ENCODE results near the gene BGN. TPM values are rescaled to one million over a fixed set of nuclear protein-coding genes. Genes with fewer than 3 reads are reported as not detected.

Gene BGN
- total RNA-seq, 1 experiment from 2014 or later, result 1.2 TPM

DNA sequence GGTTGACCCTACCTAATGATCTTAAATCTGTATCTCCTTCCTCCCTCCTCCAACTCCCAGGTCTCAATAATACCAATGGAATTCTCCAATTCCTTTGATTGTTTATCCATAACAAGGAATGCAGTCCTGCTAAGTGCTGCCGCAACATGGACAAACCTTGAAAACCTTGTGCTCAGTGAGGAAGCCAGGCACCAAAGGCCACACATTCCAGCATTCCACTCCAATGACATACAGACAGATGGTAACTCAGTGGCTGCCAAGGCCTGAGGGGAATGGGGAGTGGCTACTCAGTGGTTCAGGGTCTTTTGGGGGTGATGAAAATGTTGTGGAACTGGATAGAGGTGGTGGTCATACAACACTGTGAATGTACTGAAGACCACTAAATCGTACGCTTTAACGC lies 34.8 kb upstream of the BGN start:
- Histone ChIP-seq H4K91ac (ENCODE audit: insufficient read length, low read depth, low read length) (no peak overlapping the region), H2BK120ac (ENCODE audit: low read depth, low read length, poor library complexity, severe bottlenecking) (no peak overlapping the region), H3K4me1 (ENCODE audit: insufficient read depth, low read length) (no peaks in the 10 kb centered on the region), H3K79me1 (ENCODE audit: insufficient read depth, low read depth, low read length, poor library complexity, severe bottlenecking) (no peaks in the 10 kb centered on the region), H3K4ac (ENCODE audit: low read depth, low read length) (no peak overlapping the region), H2BK12ac (ENCODE audit: insufficient read length, low read depth, low read length) (no peak overlapping the region), H2BK20ac (ENCODE audit: low read depth, low read length, poor library complexity, severe bottlenecking) (no peak overlapping the region), H3K18ac (ENCODE audit: insufficient read length, low read depth, low read length) (no peak overlapping the region), H3K56ac (ENCODE audit: insufficient read length, low read depth, low read length) (no peak overlapping the region), H3K14ac (ENCODE audit: insufficient read depth, low read length) (no peak overlapping the region), H3K23ac (ENCODE audit: insufficient read length, low read depth, low read length) (no peak overlapping the region), H3K9ac (ENCODE audit: extremely low read depth, insufficient read length, low read length) (no peak overlapping the region), H2BK15ac (ENCODE audit: low read depth, low read length) (no peak overlapping the region), H4K5ac (ENCODE audit: insufficient read length, low read depth, low read length) (no peak overlapping the region), H4K20me1 (ENCODE audit: control insufficient read depth, insufficient read depth, insufficient read length) (no peaks in the 10 kb centered on the region), H3K23me2 (ENCODE audit: insufficient read length, low read depth, low read length, poor library complexity, severe bottlenecking) (no peaks in the 10 kb centered on the region), H2BK5ac (ENCODE audit: insufficient read length, low read length) (no peak overlapping the region), H3T11ph (ENCODE audit: low read length) (no peak overlapping the region), H3K27ac (ENCODE audit: insufficient read length, low read depth, low read length) (no peak overlapping the region), H3K9me3 (ENCODE audit: control insufficient read depth, low read depth, low read length) (peaks cover 53% of the 10 kb centered on the region), H3K79me2 (ENCODE audit: insufficient read depth, low read length) (no peaks in the 10 kb centered on the region), H2AK5ac (ENCODE audit: insufficient read length, low read length) (no peak overlapping the region), H3K27me3 (ENCODE audit: insufficient read depth, low read length) (no peaks in the 10 kb centered on the region), H2AFZ (ENCODE audit: low read length) (no peak overlapping the region), H4K8ac (replicated peaks; ENCODE audit: insufficient read length, low read depth, low read length) (no peak overlapping the region), H3K4me2 (ENCODE audit: insufficient read depth, insufficient read length, low read length) (no peak overlapping the region)
- Mint-ChIP-seq H3K27ac (peak overlapping the region in 1 of 3 experiments; percentile 23; a peak in 1 of 7 replicates), H3K9me3 (peaks cover 78 to 87% of the 10 kb centered on the region in 2 experiments), H3K4me3 (no peak overlapping the region; a peak in 1 of 5 replicates), H3K36me3 (ENCODE audit: insufficient read depth in 1 of 3, low read depth in 3 of 3) (peaks cover 37 to 66% (median 48%) of the 10 kb centered on the region in 3 experiments), H3K27me3 (ENCODE audit: low read depth) (no peaks in the 10 kb centered on the region), H3K4me1 (no peaks in the 10 kb centered on the region)
- DNase-seq, result no peak
- TF ChIP-seq, protein P1, sequence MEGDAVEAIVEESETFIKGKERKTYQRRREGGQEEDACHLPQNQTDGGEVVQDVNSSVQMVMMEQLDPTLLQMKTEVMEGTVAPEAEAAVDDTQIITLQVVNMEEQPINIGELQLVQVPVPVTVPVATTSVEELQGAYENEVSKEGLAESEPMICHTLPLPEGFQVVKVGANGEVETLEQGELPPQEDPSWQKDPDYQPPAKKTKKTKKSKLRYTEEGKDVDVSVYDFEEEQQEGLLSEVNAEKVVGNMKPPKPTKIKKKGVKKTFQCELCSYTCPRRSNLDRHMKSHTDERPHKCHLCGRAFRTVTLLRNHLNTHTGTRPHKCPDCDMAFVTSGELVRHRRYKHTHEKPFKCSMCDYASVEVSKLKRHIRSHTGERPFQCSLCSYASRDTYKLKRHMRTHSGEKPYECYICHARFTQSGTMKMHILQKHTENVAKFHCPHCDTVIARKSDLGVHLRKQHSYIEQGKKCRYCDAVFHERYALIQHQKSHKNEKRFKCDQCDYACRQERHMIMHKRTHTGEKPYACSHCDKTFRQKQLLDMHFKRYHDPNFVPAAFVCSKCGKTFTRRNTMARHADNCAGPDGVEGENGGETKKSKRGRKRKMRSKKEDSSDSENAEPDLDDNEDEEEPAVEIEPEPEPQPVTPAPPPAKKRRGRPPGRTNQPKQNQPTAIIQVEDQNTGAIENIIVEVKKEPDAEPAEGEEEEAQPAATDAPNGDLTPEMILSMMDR (conservative IDR thresholded peaks at IDR 0.05), result no peak
- WGBS (ENCODE audit: extremely low coverage, insufficient read length, low lambda C conversion rate), result no CpG with 5 or more reads among the region's 4 CpGs
